Hippocampal formation (tissue), 2 donors: Measurements from ENCODE around the gene SPAG6.
A peak's percentile ranks its signal among the peaks of the same experiment; 100 is the strongest.

Experiments
- DNase-seq, 2 donors: peaks; one replicate each; lab custom pipeline; 2025; lab: John Stamatoyannopoulos, UW

SPAG6 gene

GRCh38 chr10:22433875-22434274 lies 88.6 kb downstream of the SPAG6 start:
- DNase-seq = no peak

- no peak for DNase-seq
Observed at GRCh38 chr10:22434521-22434920, 89.2 kb downstream of the SPAG6 start.

DNA sequence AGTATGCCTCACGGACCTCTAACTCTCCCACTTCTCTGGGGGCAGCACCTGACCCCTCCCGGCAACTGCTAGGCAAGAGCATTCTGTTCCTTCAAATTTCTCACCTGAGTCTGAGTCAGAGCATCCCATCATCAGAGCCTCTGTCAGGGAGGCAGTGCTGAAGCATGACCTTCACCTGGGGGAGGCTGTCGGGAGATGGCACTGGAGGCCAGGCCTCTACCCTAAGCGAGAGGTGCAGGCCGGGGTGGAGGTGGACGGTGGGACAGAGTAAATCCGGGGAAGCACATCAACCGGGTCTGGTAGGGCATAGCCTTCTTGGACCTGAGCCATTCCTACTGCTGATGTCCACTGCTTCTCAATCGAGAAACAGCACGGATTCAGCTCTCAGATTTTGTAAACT lies 90.4 kb downstream of the SPAG6 start:
- no peak for DNase-seq

DNA sequence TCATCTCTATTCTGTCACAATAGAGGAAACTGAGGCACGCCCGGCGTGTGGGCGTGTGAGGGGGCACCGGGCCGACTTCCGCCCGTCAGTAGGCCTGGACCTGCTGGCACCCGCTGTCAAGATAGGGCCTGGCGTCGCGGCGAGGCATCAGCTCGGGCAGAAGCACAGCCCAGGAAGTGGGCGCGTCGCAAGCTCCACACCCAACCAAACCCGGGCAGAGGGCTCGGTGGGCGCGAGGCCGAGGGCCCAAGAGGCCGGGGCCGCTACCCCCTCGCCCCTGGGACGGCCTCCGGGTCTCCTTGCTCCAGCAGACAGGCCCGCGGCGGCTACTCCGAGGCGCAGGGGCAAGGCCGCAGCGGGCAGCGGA lies 91.2 kb downstream of the SPAG6 start:
- DNase-seq = no peak

DNA sequence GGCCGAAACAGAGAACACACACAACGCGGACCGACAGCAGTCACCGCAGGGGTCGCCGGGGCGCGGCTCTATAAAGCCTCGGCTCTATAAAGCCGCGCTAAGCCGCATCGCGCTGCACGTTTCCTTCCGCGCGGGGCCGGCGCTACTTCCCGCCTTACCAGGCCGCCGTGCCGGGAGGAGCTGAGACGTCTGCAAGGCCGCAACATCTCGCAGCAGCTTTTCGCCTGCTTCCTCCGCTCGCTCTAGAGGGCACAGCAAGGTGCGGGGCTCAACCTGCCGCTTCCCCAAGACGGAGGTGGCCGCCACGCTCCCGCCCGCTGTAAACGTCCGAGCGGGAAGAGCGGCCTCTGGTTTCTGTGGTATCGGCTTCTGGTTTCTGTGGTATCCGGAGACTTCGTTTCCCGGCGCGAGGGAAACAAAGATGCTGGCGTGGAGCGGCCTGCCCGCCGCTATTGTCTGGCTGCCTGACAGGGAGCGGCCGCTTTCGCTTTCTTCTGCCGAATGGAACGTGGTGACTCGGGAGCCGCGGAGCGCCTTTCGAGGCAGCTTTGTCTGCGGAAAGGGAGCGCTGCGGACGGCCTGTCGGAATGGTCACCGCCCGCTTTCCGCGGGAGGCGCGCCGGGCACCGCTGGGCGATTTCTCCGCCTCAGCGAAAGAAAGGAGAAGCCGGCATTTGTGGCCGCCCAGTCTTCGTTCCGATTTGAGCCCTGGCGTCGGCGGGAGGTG lies 91.8 kb downstream of the SPAG6 start:
- peak; percentile 83 to 85 for DNase-seq

DNA sequence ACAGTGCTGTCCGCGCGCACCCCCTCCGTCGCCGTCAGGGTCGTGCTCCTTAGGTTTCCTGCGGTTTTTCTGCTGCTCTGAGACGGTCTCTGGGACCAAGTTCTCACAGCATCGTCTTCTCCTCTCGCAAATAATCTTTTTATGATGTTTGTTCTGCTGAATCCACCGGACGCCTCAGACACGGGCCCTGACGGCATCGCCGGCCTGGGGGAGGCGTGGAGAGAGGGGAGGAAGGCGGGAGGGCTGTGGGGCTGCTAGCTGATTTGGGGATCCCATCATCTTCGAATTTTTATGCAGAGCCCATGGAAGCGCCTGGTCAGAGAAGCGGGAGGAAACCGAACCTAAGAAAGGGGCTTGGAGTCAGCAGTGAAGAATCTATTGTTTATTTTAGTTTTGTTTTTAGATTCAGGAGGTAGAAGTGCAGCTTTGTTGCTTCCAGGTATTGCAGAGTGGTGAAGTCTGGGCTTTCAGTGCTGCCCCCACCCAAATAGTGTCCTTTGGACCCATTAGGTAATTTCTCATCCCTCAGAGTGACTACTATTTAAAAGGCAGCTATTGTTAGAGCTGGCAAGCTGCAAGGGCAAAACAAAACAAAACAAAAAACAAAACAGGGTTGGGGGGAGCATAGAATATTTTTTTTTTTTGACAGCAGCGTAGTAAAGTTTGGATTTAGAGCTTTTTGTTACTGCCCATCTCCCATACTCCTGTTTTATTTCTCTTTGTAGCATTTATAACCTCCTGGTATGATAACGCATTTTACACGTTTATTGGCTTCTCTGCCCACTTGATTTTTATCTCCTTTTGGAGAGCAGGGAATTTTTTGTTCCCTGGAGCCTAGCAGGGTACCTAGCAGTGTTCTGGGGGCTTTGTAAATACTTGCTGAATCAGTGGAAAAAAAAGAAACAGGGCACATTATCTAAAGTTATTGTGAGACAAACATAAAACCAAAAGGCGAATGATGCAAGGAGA lies 92.6 kb downstream of the SPAG6 start:
- peak in 1 of 2 donors; percentile 40 for DNase-seq

DNA sequence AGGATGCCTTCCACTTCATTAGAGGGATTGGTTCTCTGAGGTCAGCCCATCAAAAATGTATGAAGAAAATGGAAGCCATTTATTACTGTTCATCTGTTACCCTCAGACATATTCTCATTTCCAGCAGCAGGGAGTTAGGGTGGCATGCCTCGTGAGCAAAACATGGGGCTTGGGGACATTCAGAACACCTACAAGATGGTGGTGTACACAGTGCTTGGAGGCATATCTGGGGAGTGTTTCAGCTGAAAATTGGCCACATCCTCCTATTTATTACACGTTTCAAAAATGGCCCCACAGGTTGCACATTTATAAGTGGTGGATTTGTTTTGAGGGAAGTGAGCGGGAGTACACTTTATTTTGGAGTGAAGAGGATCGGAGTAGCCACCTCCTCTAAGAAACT lies 93.4 kb downstream of the SPAG6 start:
- DNase-seq = no peak

- DNase-seq = no peak
Observed at GRCh38 chr10:22442063-22442462, 96.8 kb downstream of the SPAG6 start.

DNA sequence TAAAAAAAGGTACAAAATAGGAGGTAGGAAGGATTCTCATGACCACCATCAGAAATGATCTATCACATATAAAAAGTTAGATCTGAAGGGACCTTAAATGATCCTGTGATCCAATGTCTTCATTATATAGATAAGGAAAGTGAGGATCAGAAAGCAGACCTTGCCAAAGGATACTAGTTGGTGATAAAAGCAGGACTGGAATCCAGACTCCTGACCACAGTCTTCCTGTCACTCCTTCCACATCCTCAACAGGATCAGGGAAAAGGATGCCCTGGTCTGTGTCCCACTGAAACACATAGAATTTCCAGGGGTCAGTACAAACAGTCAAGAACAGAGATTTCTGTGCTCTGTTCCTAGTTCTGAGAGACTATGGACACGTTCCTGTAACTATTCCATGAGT lies 97.2 kb downstream of the SPAG6 start:
- DNase-seq = no peak

DNA sequence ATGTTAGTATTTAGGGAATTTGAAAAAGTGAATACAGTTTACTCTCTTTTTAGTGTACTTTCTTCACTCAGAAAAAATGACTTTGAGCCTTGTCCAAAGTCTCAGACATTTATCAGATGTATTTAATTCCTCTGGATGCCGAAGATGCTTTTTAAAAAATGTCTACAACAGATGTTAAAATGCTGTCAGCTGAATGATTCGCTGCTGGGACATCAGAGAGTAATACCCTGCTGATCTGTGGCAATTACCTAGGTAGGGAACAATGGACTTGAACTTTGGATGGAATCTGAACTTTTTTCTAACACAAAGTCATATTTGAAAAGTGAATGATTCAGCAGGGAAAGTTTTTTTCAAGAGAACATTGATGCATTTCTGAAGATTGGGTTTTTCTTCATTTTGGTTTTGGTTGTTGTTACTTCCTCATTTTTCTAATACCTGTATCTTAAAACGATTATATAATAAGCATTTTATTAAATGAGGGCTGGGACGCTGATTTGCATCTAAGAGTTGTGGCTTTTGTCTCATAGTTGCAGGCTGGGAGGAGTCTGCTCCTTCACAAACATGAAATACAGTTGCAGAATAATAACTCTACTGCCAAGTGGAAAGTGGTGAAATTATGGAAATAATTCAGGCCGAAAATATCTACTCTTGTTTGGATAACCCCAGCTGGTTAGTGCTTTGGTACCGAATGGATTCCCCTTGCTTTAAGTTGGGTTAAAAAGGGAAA lies 98.0 kb downstream of the SPAG6 start:
- DNase-seq = no peak

DNA sequence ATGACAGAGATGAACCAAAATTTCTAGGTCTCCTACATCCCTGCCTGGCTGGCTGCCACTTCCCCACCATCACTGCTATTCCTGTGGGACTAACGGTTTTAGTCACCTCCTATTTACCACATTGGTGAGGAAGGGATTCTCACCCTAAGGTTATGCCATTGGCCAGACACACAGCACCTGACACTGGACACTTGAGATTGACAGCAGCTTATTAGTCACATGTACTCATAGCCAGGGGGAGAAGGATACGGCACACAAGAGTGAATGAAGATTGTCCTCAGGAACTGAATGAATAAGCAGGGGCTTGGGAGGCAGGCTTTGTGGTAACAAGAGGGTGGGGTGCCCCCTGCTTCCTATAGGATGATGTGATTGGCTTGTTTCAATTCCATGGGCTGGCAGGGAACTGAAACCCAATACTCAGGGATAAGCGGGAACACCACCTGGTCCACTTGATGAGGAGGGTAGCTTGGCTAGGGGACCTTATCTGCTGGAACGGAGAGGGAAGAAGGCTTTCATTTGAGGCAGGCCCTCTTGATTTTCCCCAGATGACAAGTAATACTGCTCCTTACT lies 99.0 kb downstream of the SPAG6 start:
- no peak for DNase-seq

DNA sequence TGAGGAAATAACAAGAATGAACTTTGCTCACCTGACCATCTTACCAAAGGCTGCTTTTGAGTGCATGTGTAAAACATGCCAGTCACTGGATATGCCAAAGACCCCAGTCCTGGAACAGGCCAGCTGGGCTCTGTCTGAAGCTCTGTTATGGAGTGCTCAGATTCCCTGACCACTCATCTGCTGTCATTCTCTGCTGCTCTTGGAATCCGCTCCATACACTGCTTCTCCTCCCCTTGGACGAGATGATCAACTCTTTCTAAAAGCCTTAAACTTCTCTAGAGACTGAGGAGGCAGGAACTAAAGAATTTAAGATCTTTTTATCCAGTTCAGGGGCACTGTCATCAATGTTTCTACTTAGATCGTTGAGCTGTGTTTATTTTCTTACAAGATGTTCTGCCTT lies 100.2 kb downstream of the SPAG6 start:
- no peak for DNase-seq

DNA sequence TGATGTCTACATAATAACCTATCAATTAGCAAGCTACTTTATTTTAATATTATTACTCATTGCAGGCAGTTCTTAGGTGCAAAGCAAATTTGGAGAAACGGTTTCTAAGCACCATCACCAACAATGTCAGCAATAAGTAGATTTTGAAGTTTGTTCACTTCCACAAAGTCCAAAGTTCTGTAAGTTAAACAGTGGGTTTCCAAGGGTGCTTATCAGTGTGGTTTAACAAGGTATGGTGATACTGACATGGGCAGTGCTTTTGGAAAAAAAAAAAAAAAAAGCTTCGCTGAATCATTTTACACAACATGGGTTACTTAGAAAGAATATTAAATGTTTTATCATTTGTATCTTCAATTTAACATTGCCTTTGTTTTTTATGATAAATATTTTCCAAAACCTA lies 101.8 kb downstream of the SPAG6 start:
- DNase-seq = no peak

DNA sequence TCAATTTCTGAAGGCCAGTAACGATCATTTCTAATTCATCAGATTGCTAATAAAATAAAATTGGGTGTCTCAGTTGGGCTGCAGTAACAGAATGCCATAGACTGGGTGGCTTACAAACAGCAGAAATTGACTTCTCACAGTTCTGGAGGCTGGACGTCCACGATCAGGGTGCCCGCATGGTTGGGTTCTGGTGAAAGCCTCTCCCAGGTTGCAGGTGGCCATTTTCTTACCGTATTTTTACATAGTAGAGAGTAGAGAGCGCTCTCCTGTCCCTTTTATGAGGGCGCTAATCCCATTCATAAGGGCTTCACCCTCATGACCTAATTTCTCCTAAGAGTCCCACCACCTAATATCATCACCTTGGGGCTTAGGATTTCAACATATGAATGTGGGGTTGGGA lies 106.0 kb downstream of the SPAG6 start:
- no peak for DNase-seq

- no peak for DNase-seq
Observed at GRCh38 chr10:22453320-22453719, 108.0 kb downstream of the SPAG6 start.

DNA sequence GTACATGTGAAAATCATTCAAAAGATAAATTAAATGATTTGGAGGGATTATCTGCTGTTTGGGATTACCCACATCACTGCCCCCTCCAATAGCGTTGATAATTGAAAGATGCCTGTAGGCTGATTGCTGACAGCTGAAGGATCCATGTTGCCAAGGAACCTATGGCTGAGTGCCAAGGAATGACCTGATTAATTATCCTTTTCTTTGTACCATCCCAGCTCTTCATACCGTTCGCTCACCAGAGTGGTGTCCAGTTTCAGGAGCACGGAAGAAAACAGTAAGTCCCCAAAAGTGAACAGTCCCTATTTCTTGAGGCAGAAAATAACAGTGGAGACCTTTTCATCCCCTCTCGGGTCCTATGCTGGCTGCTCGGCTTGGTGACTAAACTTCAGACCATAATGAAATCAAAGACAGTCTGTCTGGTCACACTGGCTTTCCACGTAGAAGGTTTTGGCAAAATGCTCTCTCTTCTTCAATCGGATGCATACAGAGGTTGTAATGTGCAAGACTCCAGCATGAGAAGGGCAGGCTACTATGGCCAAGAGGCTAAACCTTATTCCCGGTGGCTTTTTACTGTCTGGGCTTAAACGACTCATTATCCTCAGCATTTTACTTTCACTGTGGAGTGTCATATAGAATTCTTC lies 108.8 kb downstream of the SPAG6 start:
- DNase-seq = no peak

- DNase-seq = no peak
Observed at GRCh38 chr10:22454634-22455033, 109.3 kb downstream of the SPAG6 start.

DNA sequence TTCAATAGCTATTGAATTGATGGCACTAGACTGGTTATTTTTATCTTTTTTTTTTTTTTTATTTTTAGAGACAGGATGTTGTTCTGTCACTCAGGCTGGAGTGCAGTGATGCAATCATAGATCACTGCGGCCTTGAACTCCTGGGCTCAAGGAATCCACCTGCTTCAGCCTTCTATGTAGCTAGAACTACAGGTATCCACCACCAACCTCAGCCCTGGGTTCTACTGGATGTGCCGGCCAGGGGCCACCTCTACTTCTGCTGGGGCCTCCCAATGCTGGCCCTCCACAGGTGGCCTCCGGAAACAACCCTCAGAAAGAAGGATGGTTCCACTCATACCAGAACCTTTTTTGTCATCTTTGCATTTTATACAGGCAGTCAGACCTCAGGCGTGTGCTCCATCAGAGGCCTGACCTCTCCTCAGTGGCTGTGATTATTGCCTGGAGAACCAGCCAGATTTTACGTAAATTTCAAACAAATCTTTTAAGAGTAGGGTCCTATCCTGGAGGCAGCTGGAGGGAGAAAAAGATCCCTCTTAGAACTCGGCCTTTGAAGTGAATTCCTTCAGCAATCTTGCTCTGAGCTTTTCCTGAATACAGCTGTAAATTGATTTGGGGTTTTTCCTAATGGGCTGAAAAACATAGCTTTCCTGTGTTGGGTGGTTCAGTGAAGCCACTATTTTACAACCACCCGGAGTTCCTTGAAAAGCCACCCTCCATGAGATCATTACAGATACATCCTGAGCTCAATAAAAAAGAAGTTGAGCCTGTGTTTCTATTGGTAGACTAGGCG lies 110.0 kb downstream of the SPAG6 start:
- no peak for DNase-seq

- no peak for DNase-seq
Observed at GRCh38 chr10:22456486-22456885, 111.2 kb downstream of the SPAG6 start.

GRCh38 chr10:22458272-22459038 lies 113.2 kb downstream of the SPAG6 start:
- no peak for DNase-seq
